HEK293 (cell line): ENCODE measurements around the gene FAM32A.

Experiments
- CTCF ChIA-PET: fragments of 350-600 bp; formaldehyde crosslinking; extraction: SDS; loops from one replicate; lab custom pipeline; 2021; ENCODE audit warnings: antibody characterized with exemption; lab: Yijun Ruan, JAX
- POLR2A ChIA-PET: fragments of 300-600 bp; formaldehyde crosslinking; extraction: SDS; loops from one replicate; lab custom pipeline; 2020; ENCODE audit warnings: antibody characterized with exemption, inconsistent platforms; lab: Yijun Ruan, JAX
- H3K27ac ChIP-seq: fragments of 200-500 bp; sonication (Bioruptor generic); 2 replicates; pipeline ENCODE4 v1.5.1; 2014; ENCODE audit warnings: low read depth, low read length, control low read depth, inconsistent platforms; ENCODE audit errors: extremely low read depth
- H3K36me3 ChIP-seq, 2 experiments: fragments of 200-500 bp in 1 of 2; sonication (Bioruptor generic) in 1 of 2; 1 replicate in 1 of 2; 2 replicates in 1 of 2; pipeline ENCODE4 v1.5.1; 2014 to 2017; ENCODE audit warnings: inconsistent platforms in 2 of 2, low read length in 2 of 2; ENCODE audit not compliant: control insufficient read depth in 2 of 2, insufficient read depth in 1 of 2
- H3K4me1 ChIP-seq: fragments of 200-500 bp; sonication (Bioruptor generic); 2 replicates; pipeline ENCODE4 v1.5.1; 2014; ENCODE audit warnings: mild to moderate bottlenecking, low read length, inconsistent platforms; ENCODE audit not compliant: control insufficient read depth, insufficient read depth
- H3K4me3 ChIP-seq: 2 replicates; pipeline ENCODE4 v1.5.1; 2011; ENCODE audit warnings: low read depth, mild to moderate bottlenecking, control low read depth, low read length, moderate library complexity
- H3K9me3 ChIP-seq: fragments of 200-500 bp; sonication (Bioruptor generic); 2 replicates; pipeline ENCODE4 v1.5.1; 2014; ENCODE audit warnings: low read depth, low read length, inconsistent platforms; ENCODE audit not compliant: control insufficient read depth, insufficient read depth
- GLIS1 ChIP-seq: fragments of 450-650 bp; formaldehyde crosslinking; IDR thresholded peaks from 2 replicates; pipeline ENCODE4 v1.5.1; 2016; ENCODE audit warnings: missing biosample characterization, missing genetic modification characterization
- HOXD13 ChIP-seq: sonication (generic); formaldehyde crosslinking; IDR thresholded peaks from 2 replicates; pipeline ENCODE4 v1.8.0; 2022; ENCODE audit warnings: missing genetic modification reagents, borderline replicate concordance
- OSR2 ChIP-seq: fragments of 450-650 bp; formaldehyde crosslinking; IDR thresholded peaks from 2 replicates; pipeline ENCODE4 v1.5.1; 2016; ENCODE audit warnings: missing biosample characterization, missing genetic modification characterization
- SP2 ChIP-seq: fragments of 450-650 bp; formaldehyde crosslinking; IDR thresholded peaks from 2 replicates; pipeline ENCODE4 v1.5.1; 2016; ENCODE audit warnings: missing biosample characterization, missing genetic modification characterization
- SP3 ChIP-seq: fragments of 450-650 bp; formaldehyde crosslinking; IDR thresholded peaks from 2 replicates; pipeline ENCODE4 v1.5.1; 2016; ENCODE audit warnings: missing biosample characterization, missing genetic modification characterization
- ZBTB1 ChIP-seq: fragments of 450-650 bp; formaldehyde crosslinking; IDR thresholded peaks from 2 replicates; pipeline ENCODE4 v1.5.1; 2016; ENCODE audit warnings: missing biosample characterization, missing genetic modification characterization
- ZEB2 ChIP-seq: fragments of 450-650 bp; formaldehyde crosslinking; IDR thresholded peaks from 2 replicates; pipeline ENCODE4 v1.5.1; 2016; ENCODE audit warnings: missing biosample characterization, missing genetic modification characterization
- ZNF121 ChIP-seq: fragments of 450-650 bp; formaldehyde crosslinking; IDR thresholded peaks from 2 replicates; pipeline ENCODE4 v1.5.1; 2016; ENCODE audit warnings: missing biosample characterization, missing genetic modification characterization
- ZNF146 ChIP-seq: fragments of 450-650 bp; formaldehyde crosslinking; IDR thresholded peaks from 2 replicates; pipeline ENCODE4 v1.5.1; 2016; ENCODE audit warnings: missing biosample characterization, missing genetic modification characterization
- ZNF221 ChIP-seq: fragments of 450-650 bp; formaldehyde crosslinking; IDR thresholded peaks from 2 replicates; pipeline ENCODE4 v1.5.1; 2017; ENCODE audit warnings: missing biosample characterization, missing genetic modification characterization, borderline replicate concordance
- ZNF239 ChIP-seq: fragments of 450-650 bp; formaldehyde crosslinking; IDR thresholded peaks from 2 replicates; pipeline ENCODE4 v1.5.1; 2016; ENCODE audit warnings: missing biosample characterization, missing genetic modification characterization
- ZNF501 ChIP-seq: fragments of 450-650 bp; formaldehyde crosslinking; IDR thresholded peaks from 2 replicates; pipeline ENCODE4 v1.5.1; 2016; ENCODE audit warnings: missing biosample characterization, missing genetic modification characterization
- ZNF510 ChIP-seq: fragments of 450-650 bp; formaldehyde crosslinking; IDR thresholded peaks from 2 replicates; pipeline ENCODE4 v1.5.1; 2018; ENCODE audit warnings: mild to moderate bottlenecking, missing genetic modification characterization, missing biosample characterization; ENCODE audit not compliant: insufficient replicate concordance
- ZNF558 ChIP-seq: fragments of 450-650 bp; formaldehyde crosslinking; IDR thresholded peaks from 2 replicates; pipeline ENCODE4 v1.5.1; 2016; ENCODE audit warnings: missing biosample characterization, missing genetic modification characterization
- ZNF571 ChIP-seq: fragments of 450-650 bp; formaldehyde crosslinking; IDR thresholded peaks from 2 replicates; pipeline ENCODE4 v1.5.0; 2017; ENCODE audit warnings: missing biosample characterization, missing genetic modification characterization
- ZNF654 ChIP-seq: fragments of 450-650 bp; formaldehyde crosslinking; IDR thresholded peaks from 2 replicates; pipeline ENCODE4 v1.5.1; 2016; ENCODE audit warnings: low read depth, missing biosample characterization, missing genetic modification characterization
- ZNF664 ChIP-seq: fragments of 450-650 bp; formaldehyde crosslinking; IDR thresholded peaks from 2 replicates; pipeline ENCODE4 v1.5.1; 2016; ENCODE audit warnings: missing biosample characterization, missing genetic modification characterization
- ZNF843 ChIP-seq: fragments of 450-650 bp; formaldehyde crosslinking; IDR thresholded peaks from 2 replicates; pipeline ENCODE4 v1.5.1; 2016; ENCODE audit warnings: missing biosample characterization, missing genetic modification characterization
- TF ChIP-seq, protein P1 (sequence below): fragments of 450-650 bp; formaldehyde crosslinking; IDR thresholded peaks from 2 replicates; pipeline ENCODE4 v1.5.1; 2016; ENCODE audit warnings: missing biosample characterization, missing genetic modification characterization
- TF ChIP-seq, protein P2 (sequence below): sonication (generic); formaldehyde crosslinking; IDR thresholded peaks from 2 replicates; pipeline ENCODE4 v1.8.1; 2022; ENCODE audit warnings: mild to moderate bottlenecking, moderate library complexity, missing genetic modification reagents
- TF ChIP-seq, protein P3 (sequence below): fragments of 450-650 bp; IDR thresholded peaks from 2 replicates; pipeline ENCODE4 v1.5.1; 2018; ENCODE audit warnings: missing biosample characterization, mild to moderate bottlenecking, missing genetic modification characterization
- TF ChIP-seq, protein P4 (sequence below): fragments of 450-650 bp; formaldehyde crosslinking; IDR thresholded peaks from 2 replicates; pipeline ENCODE4 v1.5.1; 2016; ENCODE audit warnings: missing biosample characterization, missing genetic modification characterization
- TF ChIP-seq, protein P5 (sequence below): fragments of 450-650 bp; formaldehyde crosslinking; IDR thresholded peaks from 2 replicates; pipeline ENCODE4 v1.5.1; 2016; ENCODE audit warnings: missing biosample characterization, missing genetic modification characterization, borderline replicate concordance

FAM32A gene

DNA sequence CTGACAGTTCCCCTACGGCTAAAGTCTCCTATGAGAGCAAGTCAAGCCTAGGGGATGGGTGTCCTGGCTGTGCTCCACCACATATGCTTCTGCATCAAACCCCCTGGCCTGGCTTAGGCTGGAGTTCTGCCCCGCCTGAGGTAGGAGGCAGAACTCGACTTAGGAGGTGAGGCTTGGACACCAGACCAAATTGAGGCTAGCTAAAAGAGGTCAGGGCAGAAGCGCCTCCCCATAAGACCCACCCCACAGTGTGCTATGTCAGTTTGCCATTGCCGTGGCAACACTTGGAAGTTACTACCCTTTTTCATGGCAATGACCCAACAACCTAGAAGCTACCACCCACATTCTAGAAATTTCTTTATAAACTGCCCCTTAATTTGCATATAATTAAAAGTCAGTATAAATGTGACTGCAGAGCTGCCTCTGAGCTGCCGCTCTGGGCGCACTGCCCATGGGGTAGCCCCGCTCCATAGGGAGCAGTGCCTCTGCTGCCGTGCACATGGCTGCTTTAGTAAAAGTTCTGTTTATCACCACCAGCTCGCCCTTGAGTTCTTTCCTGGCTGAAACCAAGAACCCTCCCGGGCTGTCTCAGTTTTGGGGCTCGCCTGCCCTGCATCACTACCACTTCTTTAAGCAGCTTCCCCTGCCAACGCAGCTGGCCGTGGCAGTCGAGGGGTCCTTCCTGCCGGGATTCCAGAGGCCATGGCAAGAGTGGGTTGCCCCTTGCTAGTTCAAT lies 32.7 kb downstream of the FAM32A start:
- H3K9me3 ChIP-seq: no peaks in the 10 kb centered on the region
- CTCF ChIA-PET: interaction anchor here (0.6 kb wide), 1 partner anchor 93 kb away, joined by 4 read pairs; no protein-coding TSS in a partner anchor
- H3K27ac ChIP-seq: no peak overlapping the region
- no peak overlapping the region for H3K4me3 ChIP-seq
- H3K36me3 ChIP-seq: peaks cover 10 to 59% of the 10 kb centered on the region in 2 experiments; a peak in 2 of 3 replicates
- H3K4me1 ChIP-seq: no peaks in the 10 kb centered on the region
- no peak for TF ChIP-seq OSR2 (tag by site-specific recombination)
- TF ChIP-seq, protein P1, sequence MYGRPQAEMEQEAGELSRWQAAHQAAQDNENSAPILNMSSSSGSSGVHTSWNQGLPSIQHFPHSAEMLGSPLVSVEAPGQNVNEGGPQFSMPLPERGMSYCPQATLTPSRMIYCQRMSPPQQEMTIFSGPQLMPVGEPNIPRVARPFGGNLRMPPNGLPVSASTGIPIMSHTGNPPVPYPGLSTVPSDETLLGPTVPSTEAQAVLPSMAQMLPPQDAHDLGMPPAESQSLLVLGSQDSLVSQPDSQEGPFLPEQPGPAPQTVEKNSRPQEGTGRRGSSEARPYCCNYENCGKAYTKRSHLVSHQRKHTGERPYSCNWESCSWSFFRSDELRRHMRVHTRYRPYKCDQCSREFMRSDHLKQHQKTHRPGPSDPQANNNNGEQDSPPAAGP (tag by site-specific recombination): no peak
- TF ChIP-seq HOXD13 (CRISPR knock-in tag): no peak
- TF ChIP-seq, protein P2, sequence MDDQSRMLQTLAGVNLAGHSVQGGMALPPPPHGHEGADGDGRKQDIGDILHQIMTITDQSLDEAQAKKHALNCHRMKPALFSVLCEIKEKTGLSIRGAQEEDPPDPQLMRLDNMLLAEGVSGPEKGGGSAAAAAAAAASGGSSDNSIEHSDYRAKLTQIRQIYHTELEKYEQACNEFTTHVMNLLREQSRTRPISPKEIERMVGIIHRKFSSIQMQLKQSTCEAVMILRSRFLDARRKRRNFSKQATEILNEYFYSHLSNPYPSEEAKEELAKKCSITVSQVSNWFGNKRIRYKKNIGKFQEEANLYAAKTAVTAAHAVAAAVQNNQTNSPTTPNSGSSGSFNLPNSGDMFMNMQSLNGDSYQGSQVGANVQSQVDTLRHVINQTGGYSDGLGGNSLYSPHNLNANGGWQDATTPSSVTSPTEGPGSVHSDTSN (CRISPR knock-in tag): no peak
- TF ChIP-seq ZNF664 (tag by site-specific recombination): no peak
- TF ChIP-seq SP3 (tag by site-specific recombination): no peak
- TF ChIP-seq ZNF121 (tag by site-specific recombination): no peak
- TF ChIP-seq ZNF239 (tag by site-specific recombination): no peak
- no peak for TF ChIP-seq ZNF843 (tag by site-specific recombination)
- TF ChIP-seq, protein P3, sequence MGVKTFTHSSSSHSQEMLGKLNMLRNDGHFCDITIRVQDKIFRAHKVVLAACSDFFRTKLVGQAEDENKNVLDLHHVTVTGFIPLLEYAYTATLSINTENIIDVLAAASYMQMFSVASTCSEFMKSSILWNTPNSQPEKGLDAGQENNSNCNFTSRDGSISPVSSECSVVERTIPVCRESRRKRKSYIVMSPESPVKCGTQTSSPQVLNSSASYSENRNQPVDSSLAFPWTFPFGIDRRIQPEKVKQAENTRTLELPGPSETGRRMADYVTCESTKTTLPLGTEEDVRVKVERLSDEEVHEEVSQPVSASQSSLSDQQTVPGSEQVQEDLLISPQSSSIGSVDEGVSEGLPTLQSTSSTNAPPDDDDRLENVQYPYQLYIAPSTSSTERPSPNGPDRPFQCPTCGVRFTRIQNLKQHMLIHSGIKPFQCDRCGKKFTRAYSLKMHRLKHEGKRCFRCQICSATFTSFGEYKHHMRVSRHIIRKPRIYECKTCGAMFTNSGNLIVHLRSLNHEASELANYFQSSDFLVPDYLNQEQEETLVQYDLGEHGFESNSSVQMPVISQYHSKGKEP (tag by site-specific recombination): no peak
- TF ChIP-seq ZEB2 (tag by site-specific recombination): no peak
- POLR2A ChIA-PET: no interaction called here

DNA sequence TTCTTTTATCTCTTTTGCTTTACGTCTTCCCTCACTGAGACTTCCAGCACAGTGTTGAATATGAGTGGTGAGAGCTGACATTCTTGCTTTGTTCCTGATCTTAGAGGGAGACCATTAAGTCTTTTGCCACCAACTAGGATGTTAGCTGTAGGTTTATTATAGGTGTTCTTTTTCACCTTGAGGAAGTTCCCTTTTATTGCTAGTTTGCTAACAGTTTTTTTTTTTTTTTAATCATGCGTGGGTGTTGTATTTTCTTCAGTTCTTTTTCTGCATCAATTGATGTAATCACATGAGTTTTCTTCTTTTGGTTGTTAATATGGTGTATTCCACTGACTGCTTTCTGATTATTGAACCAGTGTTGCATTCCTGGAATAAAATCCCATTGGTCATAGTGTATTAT lies 33.6 kb downstream of the FAM32A start:
- TF ChIP-seq ZNF221 (no peak), ZNF510 (no peak), ZNF843 (tag by site-specific recombination) (no peak), ZNF654 (no peak), ZNF571 (tag by site-specific recombination) (no peak), SP2 (tag by site-specific recombination) (no peak), ZBTB1 (tag by site-specific recombination) (no peak), GLIS1 (tag by site-specific recombination) (no peak), ZNF558 (no peak), ZNF146 (tag by site-specific recombination) (no peak), ZNF501 (tag by site-specific recombination) (no peak), OSR2 (tag by site-specific recombination) (no peak)
- TF ChIP-seq, protein P4, sequence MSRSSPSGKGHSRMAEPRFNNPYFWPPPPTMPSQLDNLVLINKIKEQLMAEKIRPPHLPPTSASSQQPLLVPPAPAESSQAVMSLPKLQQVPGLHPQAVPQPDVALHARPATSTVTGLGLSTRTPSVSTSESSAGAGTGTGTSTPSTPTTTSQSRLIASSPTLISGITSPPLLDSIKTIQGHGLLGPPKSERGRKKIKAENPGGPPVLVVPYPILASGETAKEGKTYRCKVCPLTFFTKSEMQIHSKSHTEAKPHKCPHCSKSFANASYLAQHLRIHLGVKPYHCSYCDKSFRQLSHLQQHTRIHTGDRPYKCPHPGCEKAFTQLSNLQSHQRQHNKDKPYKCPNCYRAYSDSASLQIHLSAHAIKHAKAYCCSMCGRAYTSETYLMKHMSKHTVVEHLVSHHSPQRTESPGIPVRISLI: no peak
- TF ChIP-seq, protein P5, sequence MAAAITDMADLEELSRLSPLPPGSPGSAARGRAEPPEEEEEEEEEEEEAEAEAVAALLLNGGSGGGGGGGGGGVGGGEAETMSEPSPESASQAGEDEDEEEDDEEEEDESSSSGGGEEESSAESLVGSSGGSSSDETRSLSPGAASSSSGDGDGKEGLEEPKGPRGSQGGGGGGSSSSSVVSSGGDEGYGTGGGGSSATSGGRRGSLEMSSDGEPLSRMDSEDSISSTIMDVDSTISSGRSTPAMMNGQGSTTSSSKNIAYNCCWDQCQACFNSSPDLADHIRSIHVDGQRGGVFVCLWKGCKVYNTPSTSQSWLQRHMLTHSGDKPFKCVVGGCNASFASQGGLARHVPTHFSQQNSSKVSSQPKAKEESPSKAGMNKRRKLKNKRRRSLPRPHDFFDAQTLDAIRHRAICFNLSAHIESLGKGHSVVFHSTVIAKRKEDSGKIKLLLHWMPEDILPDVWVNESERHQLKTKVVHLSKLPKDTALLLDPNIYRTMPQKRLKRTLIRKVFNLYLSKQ (tag by site-specific recombination): no peak
- ChIA-PET CTCF (interaction anchor here (0.6 kb wide), 1 partner anchor 94 kb away, joined by 4 read pairs; no protein-coding TSS in a partner anchor), POLR2A (no interaction called here)
- no peaks in the 10 kb centered on the region for H3K9me3 ChIP-seq
- no peak overlapping the region for H3K4me3 ChIP-seq
- H3K36me3 ChIP-seq: peaks cover 10 to 66% of the 10 kb centered on the region in 2 experiments; a peak in 2 of 3 replicates
- H3K27ac ChIP-seq: no peak overlapping the region
- H3K4me1 ChIP-seq: no peaks in the 10 kb centered on the region
